Endothelial cell of hepatic sinusoid (primary cell): ENCODE results near the gene EDN2.

Experiments used
- in situ Hi-C: cut with HindIII; loops from 2 replicates; pipeline ENCODE4 v1.10.0; 2017; ENCODE audit warnings: low sequenced_read_pairs

EDN2 gene

GRCh38 chr1:41500378-41500777 lies 15.9 kb upstream of the EDN2 start:
- in situ Hi-C loops: no loop called here

- in situ Hi-C loops: no loop called here
Observed at GRCh38 chr1:41499591-41499990, 15.1 kb upstream of the EDN2 start.

- in situ Hi-C loops: no loop called here
Observed at GRCh38 chr1:41498804-41499203, 14.3 kb upstream of the EDN2 start.

GRCh38 chr1:41498391-41498790 lies 13.9 kb upstream of the EDN2 start:
- in situ Hi-C loops: no loop called here

GRCh38 chr1:41497461-41498030 lies 13.1 kb upstream of the EDN2 start:
- in situ Hi-C loops: no loop called here

GRCh38 chr1:41497056-41497440 lies 12.6 kb upstream of the EDN2 start:
- in situ Hi-C loops: no loop called here

- in situ Hi-C loops: no loop called here
Observed at GRCh38 chr1:41496080-41497055, 11.9 kb upstream of the EDN2 start.

GRCh38 chr1:41495210-41495948 lies 10.9 kb upstream of the EDN2 start:
- in situ Hi-C loops: no loop called here

GRCh38 chr1:41494351-41495209 lies 10.1 kb upstream of the EDN2 start:
- in situ Hi-C loops: no loop called here

- in situ Hi-C loops: no loop called here
Observed at GRCh38 chr1:41493626-41494350, 9.3 kb upstream of the EDN2 start.

- in situ Hi-C loops: no loop called here
Observed at GRCh38 chr1:41493117-41493536, 8.6 kb upstream of the EDN2 start.

- in situ Hi-C loops: no loop called here
Observed at GRCh38 chr1:41492341-41492848, 7.9 kb upstream of the EDN2 start.

- in situ Hi-C loops: no loop called here
Observed at GRCh38 chr1:41490911-41491310, 6.4 kb upstream of the EDN2 start.

GRCh38 chr1:41489561-41489960 lies 5.1 kb upstream of the EDN2 start:
- in situ Hi-C loops: no loop called here

- in situ Hi-C loops: no loop called here
Observed at GRCh38 chr1:41488040-41488951, 3.8 kb upstream of the EDN2 start.

- in situ Hi-C loops: no loop called here
Observed at GRCh38 chr1:41487126-41488039, 2.9 kb upstream of the EDN2 start.

GRCh38 chr1:41486371-41487125 lies 2.1 kb upstream of the EDN2 start:
- in situ Hi-C loops: no loop called here
